Stimulated activated CD4-positive, alpha-beta T cell treated with anti-CD3 and anti-CD28 coated beads, Interleukin-1b, Interleukin-23, amount 100 ng/mL, for 48 hours (primary cell): ENCODE data around the gene GNAQ.

ENCODE experiments used
- DNase-seq: peaks from one replicate; pipeline ENCODE4 v3.0.0-alpha.2; 2020

Gene GNAQ

DNA sequence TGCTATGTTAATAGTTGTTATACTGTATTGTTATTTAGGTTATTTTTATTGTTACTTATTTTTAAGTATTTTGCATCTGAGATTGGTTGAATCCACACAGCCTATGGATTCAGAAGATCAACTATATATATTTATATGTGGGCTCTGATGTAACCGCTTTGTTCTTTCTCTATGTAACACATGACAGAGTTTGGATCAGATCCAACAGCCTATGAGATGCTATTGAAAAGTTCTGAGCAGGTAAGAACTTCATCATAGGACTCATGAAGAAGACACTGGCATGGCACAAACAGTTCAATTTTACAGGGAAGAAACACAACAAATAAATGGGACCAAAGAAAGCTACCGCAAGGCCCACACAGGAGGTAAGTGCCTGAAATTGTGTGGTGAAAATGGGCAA lies 93.4 kb downstream of the GNAQ start:
- no peak for DNase-seq

DNA sequence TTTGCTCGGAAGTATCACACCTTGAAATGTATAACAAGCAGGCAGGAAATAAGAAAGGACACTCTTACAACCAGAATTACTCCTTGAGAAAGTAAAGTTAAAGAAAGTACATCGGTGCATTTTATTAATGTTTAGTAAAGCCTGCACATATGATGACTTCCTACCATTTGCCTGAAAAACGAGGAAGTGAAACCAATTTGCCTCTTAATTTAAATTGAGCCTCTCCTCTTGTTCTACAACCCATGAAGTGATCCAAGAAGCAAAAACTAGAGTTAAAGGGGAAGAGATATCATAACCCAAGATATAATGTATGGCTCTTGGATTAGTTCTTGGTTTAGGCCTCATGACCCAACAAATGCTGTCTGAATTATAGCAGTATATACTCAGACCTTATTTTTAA lies 95.6 kb downstream of the GNAQ start:
- no peak for DNase-seq

DNA sequence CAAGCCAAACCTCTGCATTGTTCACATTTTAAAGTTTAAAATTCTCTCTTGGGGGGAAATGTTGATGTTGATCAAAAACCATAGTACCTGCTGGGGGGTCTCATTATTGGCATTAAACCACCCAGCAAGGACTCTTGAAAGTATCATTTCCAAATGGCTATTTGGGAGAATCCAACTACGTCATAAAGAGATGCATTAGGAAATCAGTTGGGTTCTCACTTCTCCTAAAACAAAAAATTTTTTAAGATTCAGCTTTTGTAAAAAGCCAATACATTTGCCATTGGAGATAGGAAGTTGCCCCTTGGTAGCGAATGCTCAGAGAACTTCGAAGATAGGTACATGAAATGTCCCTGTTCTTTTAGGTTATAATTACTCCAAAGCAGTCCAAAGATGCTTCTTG lies 96.4 kb downstream of the GNAQ start:
- DNase-seq = no peak

DNA sequence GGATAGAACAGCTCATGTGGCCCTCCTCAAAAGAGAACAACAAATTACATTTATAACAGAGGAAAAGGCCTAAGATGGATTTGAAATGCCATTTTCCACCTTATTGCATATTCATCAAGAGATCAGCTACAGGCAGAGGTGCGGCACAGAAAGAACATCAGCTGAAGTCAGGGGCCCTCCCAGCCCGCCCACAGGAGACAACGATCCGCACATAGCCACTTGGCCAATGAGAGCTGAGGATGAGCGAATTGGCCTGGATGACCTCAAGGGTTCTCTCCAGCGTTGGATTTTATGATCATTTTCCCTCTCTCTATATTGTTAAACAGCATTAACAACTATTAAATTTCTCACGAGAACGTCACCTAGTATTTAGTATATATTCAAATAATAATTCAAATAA lies 97.6 kb downstream of the GNAQ start:
- no peak for DNase-seq

DNA sequence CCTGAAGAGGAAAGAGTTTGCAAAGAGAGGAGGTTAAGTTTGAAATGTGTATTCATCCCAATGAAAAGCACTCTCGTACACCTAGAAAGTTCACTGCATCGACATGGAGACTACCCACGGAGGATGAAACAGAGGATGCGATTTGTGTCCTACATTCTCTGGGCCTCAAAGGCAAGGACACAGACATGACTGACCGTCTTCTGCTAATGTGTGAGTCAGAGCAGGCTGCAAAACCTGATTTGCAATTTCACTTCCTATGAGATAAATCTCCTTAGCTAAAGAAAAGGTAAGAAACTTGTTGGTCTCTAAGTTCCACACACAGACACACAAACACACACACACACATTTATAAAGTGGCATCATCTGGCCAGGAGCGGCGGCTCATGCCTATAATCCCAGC lies 98.6 kb downstream of the GNAQ start:
- DNase-seq = no peak

DNA sequence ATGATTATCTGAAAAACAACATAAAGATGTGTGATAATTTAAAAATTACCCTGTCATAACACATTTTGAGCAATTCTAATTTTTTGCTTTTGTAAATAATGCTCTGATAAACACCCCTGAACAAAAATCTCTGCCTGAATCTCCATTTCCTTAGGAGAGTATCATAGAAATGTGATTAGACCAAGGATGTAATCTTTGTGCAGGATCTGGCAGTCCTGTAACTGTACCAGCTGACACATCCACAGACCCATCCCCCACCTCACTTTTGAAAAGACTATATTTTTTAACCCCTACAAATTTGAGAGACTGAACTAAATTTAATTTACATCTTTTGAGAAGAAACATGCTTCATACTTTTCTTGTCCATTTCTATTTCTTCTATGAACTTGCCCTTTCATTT lies 101.7 kb downstream of the GNAQ start:
- no peak for DNase-seq

DNA sequence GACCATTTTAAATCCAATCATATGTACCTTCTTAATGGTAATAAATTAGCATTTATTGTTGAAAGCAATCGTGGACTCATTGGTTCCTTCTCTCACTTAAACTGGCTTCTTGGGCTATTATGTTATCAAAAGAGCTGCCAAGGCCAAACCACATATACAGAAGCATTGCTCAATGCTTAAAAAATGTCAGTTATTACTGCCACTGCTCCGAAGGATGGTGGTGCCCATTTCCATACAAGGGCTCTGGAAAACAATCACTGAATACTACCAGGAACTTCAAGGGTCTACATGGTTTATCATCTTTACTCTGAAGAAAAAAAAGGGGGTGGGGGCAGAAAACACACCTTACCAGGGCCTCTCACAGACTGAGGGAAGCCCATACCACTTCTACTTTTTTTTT lies 104.3 kb downstream of the GNAQ start:
- DNase-seq = no peak

DNA sequence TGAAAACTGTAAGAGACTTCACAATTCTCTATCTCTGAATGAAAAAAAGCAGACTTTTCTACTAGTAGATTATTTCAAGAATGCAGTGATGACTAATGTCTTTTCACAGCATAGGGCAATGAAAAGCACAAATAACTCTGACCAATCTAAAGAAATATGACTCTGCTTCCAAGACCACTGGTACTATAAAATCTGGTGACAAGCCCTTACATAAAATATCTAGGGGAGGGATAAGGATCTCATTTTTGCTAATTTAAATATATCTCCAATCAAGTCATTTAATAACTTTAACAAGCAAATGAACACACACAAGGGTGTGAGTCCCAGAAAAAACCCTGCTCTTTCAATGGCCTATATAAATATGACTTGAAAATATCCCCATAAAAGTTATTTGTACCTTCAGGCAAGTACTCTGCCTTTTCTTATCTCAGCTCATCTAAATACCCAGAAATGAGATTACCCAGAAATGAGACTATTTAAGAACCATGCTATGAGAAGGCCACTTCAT lies 105.2 kb downstream of the GNAQ start:
- DNase-seq = no peak

DNA sequence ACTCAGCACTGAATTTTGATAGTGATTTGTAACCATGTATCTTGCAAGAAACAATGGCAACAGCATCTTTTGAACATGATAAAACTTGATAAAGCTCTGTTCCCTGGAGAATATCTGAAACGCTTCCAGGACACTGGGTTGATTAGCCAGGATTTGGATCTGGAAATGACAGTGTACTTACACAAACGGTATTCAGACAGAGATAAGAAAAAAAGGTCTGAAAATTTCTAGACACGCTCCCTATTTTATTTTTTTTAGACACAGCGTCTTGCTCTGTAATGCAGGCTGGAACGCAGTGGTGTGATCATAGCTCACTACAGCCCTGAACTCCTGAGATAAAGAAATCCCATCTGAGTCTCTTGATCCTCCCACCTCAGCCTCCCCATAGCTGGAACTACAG lies 109.0 kb downstream of the GNAQ start:
- no peak for DNase-seq

DNA sequence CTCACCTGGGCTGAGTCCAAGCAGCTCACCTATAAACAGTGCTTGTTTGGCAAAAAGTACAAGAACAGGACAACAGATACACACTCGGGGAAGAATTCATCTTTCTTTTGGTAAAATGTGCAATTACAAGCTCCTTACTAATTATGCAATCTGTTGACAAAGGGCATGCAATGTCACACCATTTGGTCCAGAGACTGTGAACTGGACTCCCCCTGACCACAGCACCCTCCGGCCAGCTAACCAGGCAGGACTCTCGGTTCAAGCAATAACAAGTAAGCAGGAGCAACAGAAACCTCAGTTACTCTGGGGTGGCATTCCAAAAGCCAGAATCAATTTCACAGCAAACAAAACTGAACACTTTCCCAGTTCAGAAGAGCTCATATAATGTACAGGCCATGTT lies 113.8 kb downstream of the GNAQ start:
- no peak for DNase-seq

DNA sequence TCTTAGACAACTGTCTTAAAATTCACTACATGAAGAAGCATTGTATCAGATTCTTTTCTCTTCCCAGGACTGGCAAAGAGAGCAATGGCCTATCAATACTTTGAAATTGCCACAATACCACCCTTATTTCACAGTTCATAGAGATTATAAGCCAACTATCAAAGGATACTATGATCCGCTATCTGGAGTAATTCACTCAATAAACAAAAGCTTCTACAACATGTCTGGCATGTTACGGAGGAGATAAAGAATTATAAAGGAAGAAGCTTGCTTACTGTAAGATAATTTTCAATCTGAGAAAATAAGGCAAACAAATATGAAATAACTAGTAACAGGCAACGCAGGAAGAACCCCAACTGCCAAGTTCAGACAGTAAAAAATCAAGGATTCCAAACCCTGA lies 114.8 kb downstream of the GNAQ start:
- no peak for DNase-seq

DNA sequence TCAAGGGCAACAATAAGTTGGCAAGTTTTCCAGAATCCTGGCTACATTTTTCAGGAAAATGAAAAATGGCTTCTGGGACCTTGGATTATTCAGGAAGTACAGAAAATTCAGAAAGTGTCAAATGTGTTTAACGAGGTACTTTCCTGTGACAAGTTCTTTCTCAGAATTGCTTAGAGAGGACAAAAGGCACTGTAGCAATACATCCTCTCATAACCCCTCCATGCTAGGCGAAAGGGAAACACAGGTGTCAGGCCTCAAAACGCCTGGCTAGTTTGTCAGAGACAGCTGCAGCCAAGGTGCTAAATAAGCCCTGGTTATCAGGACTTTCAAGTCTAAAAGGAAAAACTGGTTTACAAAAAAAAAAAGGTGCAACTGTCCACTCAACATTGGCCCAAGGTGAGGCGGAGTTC lies 115.2 kb downstream of the GNAQ start:
- no peak for DNase-seq

DNA sequence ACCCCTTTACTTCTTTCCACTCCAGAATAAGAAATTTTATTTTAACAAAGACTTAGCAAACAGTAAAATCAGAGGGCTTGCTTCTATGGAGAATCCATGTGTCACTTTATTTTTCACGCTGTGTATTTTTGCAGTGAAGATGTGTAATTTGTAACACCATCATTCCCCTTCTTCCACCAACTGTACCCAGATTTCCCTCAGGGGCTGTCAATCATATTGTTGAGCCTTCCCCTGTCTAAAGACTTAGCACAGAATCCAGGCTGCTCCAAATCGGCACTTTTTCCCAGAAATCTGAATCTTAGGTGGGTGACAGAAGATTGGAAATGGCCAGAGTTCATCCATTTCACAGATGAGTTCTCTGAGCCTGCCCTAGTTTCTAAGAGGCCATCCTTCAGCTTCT lies 115.9 kb downstream of the GNAQ start:
- DNase-seq = no peak

DNA sequence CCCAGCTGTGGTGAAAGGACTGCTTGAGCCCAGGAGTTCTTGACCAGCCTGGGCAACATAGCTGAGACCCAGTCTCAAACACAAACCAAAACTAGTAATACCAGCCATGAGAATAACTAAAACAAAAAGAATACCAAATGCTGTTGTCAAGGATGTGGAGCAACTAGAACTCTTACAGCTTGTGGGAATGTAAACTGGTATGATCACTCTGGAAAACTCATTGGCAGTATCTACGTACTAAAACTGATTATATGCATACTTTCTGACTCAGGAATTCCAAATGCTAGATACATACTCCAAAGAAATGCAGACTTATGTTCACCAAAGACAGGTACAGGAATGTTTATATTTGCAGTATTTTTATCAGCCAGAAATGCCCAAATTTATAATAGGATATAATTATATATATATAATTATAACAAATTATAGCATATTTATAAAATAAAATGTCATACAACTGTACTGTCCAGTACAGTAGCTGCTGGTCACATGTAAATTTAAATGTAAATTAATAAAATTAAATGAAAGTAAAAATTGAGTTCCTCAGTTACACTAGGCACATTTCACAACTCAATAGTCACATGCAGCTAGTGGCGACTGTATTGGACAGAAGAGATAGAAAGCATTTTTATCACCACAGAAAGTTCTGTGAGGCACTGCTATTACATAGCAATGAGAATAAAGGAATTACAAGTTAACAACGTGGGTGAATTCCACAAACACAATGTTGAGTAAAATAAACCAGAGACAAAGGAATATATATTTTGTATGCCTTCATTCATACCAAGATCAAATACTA lies 118.5 kb downstream of the GNAQ start:
- no peak for DNase-seq

DNA sequence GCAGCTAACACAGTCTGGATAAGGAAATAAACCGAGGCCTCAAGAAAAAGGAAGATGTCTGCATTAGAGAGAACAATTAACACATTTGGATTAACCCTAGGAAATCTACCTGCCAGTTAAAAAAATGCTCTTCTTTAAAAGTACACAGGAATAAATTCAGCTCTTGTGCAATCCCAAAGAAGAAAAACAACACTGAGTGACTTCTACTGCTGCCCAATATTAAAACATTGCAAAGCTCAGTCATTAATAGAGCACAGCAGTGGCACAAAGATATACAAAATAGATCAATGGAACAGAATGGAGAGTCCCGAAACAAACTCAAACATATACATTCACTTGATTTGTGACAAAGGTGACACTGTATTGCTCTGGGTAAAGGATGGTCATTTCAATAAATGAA lies 119.7 kb downstream of the GNAQ start:
- DNase-seq = no peak

DNA sequence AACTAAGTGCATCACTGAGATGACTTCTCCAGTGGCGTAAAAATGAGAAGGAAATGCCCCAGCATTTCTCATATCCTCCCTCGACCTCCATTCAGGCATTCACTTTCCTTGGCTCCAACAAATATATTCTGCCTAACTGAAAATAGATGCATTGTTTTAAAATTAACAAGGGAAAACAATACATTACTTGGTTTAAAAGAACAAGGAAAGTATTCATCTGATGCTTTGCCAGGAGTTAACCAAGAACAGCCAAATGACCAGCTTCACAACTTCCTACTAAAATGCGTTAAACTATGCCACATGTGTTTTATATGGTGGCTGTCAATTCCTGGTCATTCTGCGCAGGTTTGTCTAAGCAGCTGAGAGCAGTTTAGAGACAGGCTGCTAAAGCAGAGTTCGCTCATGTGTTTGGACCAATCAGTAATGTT lies 121.4 kb downstream of the GNAQ start:
- no peak for DNase-seq

DNA sequence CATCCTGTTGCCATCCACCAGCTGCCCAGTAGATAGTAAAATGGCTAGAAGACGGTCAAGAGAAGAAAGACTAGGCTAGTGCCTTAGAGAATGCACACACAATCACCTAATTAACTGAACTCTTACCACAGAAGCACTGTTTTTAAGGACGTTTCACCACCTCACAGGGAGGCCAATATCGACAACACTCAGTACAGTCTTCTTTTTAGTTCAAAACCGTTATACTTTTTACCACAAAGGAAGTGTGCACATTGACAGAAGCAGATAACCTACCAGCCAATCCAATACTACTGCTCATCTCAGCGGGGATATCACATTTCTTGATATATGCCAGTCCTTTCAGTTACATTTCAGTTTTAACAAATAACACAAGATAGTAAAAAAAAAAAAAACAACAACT lies 122.3 kb downstream of the GNAQ start:
- no peak for DNase-seq

DNA sequence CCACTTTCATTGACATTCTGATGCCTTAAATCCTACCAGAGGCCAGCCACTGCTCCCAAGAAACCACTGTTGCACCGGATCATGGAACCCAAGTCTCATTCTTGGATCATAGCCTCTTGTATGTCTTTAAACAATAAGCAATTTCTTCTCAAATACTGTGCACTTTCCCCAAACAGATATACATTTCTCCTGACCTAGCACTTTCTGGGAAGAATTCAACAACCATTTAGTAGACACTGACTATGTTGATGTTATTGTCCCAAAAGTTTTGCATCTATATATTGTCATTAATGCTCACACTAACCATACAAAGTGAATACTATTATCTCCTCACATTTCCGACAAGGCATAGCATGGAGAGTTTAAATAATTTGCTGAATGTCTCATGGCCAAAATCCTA lies 123.3 kb downstream of the GNAQ start:
- no peak for DNase-seq

DNA sequence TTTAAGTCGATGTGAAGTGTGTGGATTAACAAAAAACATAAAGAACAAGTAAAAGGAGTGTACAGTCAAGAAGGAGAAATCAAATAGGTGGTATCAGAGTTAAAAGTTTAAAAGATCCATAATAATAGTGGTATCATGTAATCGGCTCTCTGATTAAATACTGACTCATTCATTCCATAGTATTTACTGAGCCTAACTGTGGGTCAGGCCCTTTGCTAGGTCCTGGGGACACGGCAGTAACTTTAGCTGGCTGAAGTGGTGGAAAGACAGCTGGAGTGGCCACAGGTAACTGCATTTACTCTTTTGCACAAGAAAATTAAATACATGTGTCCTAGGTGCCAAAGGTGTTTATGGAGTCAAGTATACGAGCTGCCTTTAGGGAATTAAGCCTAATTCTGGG lies 124.0 kb downstream of the GNAQ start:
- no peak for DNase-seq

DNA sequence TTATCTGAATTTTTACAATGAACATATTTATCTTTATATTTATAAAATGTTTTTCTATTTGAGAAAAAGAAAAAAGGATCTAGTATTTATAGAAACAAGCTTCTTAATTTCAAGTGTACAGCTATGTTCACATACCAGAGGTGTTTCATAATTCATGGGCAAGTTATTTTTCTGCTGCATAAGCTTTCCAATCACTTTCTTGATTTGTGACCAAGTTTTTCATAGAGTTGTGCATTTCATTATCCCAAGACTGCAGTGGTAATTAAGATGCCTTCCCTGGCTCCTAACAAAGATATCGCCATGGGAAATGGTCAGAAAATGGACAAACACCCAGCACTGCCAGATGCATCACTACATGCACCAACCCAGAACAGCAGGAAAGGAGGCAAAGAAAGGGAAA lies 124.6 kb downstream of the GNAQ start:
- DNase-seq = no peak

DNA sequence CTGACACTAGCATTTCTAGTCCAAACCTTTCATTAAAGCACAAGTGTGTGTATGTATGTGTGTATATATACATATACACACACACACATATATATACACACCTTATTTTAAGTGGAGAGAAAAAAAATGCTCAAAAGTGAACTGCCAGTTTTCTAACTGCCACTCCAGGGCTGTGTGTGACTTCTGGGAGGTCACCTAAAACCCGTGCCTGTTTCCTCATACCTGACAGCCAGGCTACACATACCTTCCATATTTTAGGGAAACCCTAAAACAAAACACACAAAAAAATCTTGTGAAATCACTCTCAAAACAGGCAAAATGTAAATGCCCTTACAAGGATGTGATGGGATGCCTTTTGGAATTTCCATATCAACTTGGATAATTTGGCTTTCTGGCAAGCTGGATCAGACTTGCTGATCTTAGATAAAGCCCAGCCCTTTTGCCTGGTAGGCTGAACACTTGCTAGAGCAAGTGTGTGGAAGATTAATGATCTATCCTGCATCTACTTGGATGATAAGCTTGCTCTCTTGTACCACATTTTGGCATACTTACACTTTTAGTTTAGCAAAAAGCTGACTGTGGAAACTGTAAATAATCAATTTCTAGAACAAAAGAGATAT lies 127.8 kb downstream of the GNAQ start:
- no peak for DNase-seq

DNA sequence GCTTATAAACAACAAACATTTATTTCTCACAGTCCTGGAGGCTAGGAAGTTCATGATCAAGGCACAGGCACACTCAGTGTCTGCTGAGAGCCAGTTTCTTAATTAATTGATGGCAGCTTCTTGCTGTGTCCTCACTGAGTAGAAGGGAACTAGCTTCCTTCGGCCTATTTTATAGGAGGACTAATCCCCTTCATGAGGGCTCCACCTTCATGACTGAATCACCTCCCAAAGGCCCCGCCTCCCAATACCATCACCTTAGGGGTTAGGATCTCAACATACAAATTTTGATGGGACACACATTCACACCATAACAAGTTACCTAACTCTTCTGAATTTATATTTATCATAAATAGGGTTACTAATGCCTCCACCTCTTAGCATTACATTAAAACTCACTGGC lies 129.8 kb downstream of the GNAQ start:
- DNase-seq = no peak

DNA sequence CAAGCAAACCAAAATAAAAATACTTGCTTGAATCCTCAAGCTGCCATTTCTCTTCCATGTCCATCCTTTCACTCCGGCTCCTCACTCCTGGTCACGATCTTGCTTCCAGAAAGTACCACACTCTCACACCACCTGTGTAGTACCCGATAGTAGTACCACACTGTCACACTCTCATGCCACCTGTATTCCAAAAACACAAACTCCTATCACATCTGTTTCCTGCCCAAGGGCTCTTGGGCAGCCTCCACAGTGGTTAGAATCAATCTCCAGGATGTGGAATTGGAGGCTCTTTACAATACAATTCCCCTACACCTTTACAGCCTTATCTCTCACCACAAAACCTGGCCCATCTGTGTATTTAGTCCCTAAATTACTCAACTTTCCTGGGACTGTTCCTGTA lies 130.6 kb downstream of the GNAQ start:
- no peak for DNase-seq

DNA sequence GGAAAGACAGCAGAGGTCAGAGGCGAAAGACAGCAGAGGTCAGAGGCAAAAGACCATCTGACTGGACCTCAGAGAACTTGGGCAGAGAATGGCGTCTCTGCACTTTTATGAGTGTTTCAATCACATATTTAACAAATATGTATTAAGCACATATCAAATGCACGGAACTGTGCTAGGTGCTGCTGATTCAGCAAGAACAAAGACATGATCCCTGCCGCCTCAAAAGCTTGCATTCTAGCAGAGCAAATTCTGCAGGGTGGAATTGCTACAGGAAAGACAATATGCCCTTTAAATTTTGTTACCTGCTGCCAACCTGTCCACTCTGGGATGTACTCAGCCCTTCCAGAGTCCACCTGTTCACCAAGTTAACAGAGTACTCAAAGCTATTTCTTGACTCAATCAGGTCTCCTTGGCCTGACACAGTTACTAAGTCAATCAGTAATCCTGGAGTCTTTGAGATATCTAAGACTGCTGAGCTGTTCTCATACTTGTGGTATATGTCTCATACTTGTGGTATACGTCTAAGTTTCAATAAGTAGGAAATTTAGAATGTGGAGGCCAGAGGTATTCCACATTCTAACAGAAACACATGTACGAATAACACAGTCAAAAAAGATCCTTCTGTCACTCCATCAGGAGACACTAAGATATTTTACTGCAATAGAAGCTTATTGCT lies 131.8 kb downstream of the GNAQ start:
- DNase-seq = no peak
